ENCODE measurements around the gene ZDHHC13.

DNA sequence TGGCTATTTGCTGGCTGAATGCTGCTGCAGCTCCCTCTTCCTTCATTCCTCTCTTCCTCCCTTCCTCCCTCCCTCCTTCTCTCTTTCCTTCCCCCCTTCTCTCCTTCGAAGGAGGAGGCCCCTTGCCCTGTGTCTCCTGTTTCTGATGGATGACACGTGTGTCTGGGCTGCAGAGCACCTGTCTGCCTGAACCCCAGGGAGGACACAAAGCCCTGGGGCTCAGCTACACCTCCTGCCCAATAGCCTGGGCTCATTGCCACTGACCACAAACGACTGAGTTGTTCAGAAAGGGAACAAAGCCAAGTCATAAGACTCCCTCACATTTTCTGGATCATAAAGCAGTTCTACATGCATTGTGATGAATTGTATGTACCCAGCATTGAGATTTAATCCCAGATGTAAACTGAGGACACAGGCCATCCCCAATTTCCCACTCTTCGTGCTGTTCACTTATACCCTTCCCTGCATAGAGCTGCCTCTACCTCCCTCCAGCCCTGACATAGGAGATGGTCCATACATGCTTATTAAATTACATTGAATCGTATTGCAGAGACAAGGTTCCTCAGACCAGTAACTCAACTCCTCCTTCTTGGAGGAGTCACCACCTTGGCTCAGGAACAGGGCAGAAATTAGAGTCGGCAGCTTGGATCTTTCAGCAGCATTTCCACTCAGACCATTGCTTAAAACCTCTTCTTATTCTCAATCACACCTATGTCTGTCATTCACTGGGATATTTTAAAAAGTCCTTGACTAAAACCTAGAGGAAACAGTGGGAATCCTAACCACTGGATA, 83.6 kb downstream of the ZDHHC13 start:
- TF ChIP-seq, protein P1, sequence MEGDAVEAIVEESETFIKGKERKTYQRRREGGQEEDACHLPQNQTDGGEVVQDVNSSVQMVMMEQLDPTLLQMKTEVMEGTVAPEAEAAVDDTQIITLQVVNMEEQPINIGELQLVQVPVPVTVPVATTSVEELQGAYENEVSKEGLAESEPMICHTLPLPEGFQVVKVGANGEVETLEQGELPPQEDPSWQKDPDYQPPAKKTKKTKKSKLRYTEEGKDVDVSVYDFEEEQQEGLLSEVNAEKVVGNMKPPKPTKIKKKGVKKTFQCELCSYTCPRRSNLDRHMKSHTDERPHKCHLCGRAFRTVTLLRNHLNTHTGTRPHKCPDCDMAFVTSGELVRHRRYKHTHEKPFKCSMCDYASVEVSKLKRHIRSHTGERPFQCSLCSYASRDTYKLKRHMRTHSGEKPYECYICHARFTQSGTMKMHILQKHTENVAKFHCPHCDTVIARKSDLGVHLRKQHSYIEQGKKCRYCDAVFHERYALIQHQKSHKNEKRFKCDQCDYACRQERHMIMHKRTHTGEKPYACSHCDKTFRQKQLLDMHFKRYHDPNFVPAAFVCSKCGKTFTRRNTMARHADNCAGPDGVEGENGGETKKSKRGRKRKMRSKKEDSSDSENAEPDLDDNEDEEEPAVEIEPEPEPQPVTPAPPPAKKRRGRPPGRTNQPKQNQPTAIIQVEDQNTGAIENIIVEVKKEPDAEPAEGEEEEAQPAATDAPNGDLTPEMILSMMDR (IDR thresholded peaks at IDR 0.05) = no peak
- TF ChIP-seq HDAC2 (IDR thresholded peaks at IDR 0.05) = no peak
- no peak for TF ChIP-seq BHLHE40 (IDR thresholded peaks at IDR 0.05; ENCODE audit: low read depth, low read length)
- TF ChIP-seq CHD4 (IDR thresholded peaks at IDR 0.05; ENCODE audit: borderline replicate concordance) = no peak
- no peak for TF ChIP-seq GATA3 (IDR thresholded peaks at IDR 0.05; ENCODE audit: borderline replicate concordance)
